Measurements from ENCODE around the gene VAV1.

The VAV1 gene, protein sequence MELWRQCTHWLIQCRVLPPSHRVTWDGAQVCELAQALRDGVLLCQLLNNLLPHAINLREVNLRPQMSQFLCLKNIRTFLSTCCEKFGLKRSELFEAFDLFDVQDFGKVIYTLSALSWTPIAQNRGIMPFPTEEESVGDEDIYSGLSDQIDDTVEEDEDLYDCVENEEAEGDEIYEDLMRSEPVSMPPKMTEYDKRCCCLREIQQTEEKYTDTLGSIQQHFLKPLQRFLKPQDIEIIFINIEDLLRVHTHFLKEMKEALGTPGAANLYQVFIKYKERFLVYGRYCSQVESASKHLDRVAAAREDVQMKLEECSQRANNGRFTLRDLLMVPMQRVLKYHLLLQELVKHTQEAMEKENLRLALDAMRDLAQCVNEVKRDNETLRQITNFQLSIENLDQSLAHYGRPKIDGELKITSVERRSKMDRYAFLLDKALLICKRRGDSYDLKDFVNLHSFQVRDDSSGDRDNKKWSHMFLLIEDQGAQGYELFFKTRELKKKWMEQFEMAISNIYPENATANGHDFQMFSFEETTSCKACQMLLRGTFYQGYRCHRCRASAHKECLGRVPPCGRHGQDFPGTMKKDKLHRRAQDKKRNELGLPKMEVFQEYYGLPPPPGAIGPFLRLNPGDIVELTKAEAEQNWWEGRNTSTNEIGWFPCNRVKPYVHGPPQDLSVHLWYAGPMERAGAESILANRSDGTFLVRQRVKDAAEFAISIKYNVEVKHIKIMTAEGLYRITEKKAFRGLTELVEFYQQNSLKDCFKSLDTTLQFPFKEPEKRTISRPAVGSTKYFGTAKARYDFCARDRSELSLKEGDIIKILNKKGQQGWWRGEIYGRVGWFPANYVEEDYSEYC

DNA sequence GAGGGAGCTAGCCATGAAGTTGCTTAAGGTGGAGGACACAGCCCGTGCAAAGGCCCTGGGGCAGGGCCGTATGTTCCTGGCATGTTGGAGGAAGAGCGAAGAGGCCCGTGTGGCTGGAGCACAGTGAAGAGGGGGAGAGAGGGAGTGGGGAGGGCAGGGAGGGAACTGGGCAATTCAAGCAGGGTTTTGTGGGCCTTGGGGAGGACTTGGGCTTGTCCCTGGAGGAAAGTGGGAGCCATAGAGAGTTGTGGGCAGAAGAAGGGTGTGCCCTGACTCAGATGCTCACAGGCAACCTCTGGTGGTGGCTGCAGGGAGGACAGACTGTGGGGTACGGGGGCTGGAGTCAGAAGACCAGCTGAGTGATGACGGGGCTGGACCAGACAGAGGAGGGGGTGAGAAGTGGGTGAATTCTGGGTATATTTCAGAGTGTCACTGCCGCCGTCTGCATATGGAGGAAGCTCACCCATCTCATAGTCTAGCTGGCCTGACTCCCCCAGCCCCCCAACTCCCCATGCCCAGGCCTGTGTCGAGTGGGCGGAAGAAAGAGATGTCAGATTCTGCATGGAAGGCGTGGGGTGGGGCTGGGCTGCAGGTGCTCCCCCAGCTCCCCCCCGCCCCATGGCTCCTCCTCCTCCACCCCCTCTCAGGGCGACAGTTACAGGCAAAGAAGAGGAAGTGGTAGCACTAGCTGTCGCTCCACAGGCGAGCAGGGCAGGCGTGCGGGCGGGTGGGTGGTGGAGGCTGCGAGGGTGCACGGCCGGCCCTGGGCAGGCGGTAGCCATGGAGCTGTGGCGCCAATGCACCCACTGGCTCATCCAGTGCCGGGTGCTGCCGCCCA lies at the start of gene VAV1:
Gene VAV1, plus strand, starts transcription at position 681 of the 838 bp plus-strand sequence. Its CDS starts 100 bp downstream, at position 781.
- no peak within 1 kb of the TSS for H3K4me3 ChIP-seq (ENCODE audit: low read length)
- no peaks in the 10 kb centered on the region for H3K9me3 ChIP-seq (ENCODE audit: low read length)
- peaks cover 12% of the 10 kb centered on the region for H3K27me3 ChIP-seq (ENCODE audit: insufficient read depth, low read length)
- no peak within 1 kb of the TSS for H2AFZ ChIP-seq (ENCODE audit: low read depth, low read length)
- no peaks in the 10 kb centered on the region for H3K4me1 ChIP-seq (ENCODE audit: insufficient read depth, low read length)
- no peaks in the 10 kb centered on the region for H3K36me3 ChIP-seq (ENCODE audit: insufficient read depth, low read length)

DNA sequence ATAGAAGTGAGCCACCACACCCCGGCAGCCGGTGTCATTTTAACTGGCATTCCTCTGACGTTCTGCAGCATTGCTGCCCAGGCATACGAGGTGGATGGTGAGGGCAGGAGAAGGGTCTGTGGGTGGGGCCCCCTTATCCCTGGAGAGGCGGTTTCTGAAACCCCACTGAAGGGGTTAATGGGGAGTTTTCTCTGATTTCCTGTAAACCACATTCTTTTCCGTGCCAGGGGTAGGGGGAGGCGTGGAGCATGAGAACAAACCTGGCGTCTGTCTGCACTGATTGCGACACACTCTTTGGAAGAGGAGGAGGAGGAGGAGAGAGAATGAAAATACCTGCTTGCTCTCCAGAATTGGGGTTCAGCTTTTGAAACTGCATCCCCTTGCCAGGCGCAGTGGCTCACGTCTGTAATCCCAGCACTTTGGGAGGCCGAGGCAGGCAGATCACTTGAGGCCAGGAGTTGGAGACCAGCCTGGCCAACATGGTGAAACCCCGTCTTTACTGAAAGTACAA lies 49.3 kb upstream of the VAV1 start:
- Histone ChIP-seq H2AFZ (ENCODE audit: low read depth, low read length) (no peak overlapping the region), H3K36me3 (ENCODE audit: insufficient read depth, low read length) (no peaks in the 10 kb centered on the region), H3K4me1 (ENCODE audit: insufficient read depth, low read length) (no peaks in the 10 kb centered on the region), H3K27me3 (ENCODE audit: insufficient read depth, low read length) (no peaks in the 10 kb centered on the region), H3K9me3 (ENCODE audit: low read length) (no peaks in the 10 kb centered on the region), H3K4me3 (ENCODE audit: low read length) (no peak overlapping the region)

DNA sequence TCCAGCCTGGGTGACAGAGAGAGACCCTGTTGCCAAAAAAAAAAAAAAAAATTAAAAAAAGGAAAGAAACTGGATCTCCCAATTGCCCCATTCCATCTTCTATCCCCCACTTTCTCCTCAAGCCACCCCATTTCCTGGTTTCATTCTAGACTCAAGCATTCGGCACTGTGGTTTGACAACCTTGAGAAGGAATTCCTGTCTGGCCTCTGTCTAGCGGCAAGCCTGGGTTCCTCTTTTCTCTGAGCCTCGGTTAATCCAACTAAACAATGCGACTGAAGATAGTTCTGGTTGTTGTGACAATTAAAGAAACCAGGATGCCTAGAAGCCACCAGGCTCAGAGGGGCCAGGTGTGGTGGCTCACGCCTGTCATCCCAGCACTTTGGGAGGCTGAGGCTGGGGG lies 48.8 kb upstream of the VAV1 start:
- no peaks in the 10 kb centered on the region for H3K27me3 ChIP-seq (ENCODE audit: insufficient read depth, low read length)

DNA sequence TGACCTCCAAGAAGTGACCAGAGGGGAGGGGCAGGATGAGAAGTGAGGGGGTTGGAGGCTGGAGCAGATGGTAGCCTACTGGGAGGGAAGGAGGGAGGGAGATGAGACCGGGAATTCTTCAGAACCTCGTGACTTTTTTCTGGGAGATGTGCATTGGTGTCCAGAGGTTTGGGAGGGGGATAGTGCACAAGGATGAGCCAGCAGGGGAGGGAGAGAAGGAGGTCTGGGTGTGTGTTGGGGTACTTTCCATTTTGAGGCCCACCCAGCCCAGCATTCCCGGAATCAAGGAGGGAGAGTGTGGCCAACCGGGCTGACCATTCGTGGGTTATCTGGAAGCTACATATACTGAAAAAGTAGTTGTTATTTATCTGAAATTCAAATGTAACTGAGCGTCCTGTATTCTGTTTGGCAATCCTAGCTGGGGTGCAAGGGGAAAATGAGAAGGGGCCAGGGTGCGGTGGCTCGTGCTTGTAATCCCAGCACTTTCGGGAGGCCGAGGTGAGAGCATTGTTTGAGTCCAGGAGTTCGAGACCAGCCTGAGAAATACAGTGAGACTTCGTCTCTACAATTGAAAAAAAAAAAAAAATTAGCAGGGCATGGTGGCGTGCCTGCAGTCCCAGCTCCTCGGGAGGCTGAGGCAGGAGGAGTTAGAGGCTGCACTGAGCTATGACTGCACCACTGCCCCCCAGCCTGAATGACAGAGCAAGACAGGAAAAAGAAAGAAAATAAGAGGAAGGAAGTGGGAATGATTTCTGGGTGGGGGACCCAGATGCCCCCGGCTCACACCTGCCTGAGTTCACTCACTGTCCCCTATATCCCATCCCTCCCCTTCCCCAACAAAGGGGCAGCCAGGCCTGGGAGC lies 47.6 kb upstream of the VAV1 start:
- no peak overlapping the region for H3K4me3 ChIP-seq (ENCODE audit: low read length)
- no peak overlapping the region for H2AFZ ChIP-seq (ENCODE audit: low read depth, low read length)
- H3K36me3 ChIP-seq (ENCODE audit: insufficient read depth, low read length) = no peaks in the 10 kb centered on the region
- no peaks in the 10 kb centered on the region for H3K4me1 ChIP-seq (ENCODE audit: insufficient read depth, low read length)
- H3K9me3 ChIP-seq (ENCODE audit: low read length) = no peaks in the 10 kb centered on the region
- H3K27me3 ChIP-seq (ENCODE audit: insufficient read depth, low read length) = no peaks in the 10 kb centered on the region

More for the DNA sequence above, 48.8 kb upstream of the VAV1 start:
- no peaks in the 10 kb centered on the region for H3K9me3 ChIP-seq (ENCODE audit: low read length)
- no peak overlapping the region for H3K4me3 ChIP-seq (ENCODE audit: low read length)
- no peak overlapping the region for H2AFZ ChIP-seq (ENCODE audit: low read depth, low read length)
- H3K36me3 ChIP-seq (ENCODE audit: insufficient read depth, low read length) = no peaks in the 10 kb centered on the region
- no peaks in the 10 kb centered on the region for H3K4me1 ChIP-seq (ENCODE audit: insufficient read depth, low read length)

DNA sequence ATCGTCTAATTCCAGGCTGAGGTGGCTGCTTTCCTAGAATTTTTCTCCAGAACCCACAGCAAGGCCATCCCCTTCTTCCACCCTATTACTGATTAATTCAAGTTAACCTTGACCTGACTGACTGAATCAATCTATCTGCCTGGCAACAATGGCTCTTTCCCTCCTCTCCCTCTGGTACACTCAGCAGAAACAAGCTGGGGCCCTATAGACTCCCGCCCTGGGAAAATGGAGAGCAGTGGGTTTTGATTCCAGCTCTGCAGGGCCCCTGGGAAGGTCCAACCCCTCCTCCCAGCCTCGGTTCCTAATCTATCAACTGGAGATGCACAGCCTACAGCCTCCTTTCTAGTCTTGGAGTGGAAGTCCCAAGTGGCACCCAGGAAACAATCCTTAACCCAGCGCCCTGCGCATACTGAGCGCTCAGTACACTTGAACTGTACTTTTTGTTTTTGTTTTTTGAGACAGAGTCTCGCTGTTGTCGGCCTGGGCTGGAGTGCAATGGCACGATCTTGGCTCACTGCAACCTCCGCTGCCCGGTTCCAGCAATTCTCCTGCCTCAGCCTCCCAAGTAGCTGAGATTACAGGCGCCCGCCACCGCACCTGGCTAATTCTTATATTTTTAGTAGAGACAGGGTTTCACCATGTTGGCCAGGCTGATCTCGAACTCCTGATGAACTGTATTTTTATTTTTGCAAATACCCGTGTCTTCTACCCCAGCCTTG lies 46.8 kb upstream of the VAV1 start:
- Histone ChIP-seq H3K9me3 (ENCODE audit: low read length) (no peaks in the 10 kb centered on the region), H3K27me3 (ENCODE audit: insufficient read depth, low read length) (no peaks in the 10 kb centered on the region), H3K4me1 (ENCODE audit: insufficient read depth, low read length) (no peaks in the 10 kb centered on the region), H3K36me3 (ENCODE audit: insufficient read depth, low read length) (no peaks in the 10 kb centered on the region), H2AFZ (ENCODE audit: low read depth, low read length) (no peak overlapping the region), H3K4me3 (ENCODE audit: low read length) (no peak overlapping the region)

DNA sequence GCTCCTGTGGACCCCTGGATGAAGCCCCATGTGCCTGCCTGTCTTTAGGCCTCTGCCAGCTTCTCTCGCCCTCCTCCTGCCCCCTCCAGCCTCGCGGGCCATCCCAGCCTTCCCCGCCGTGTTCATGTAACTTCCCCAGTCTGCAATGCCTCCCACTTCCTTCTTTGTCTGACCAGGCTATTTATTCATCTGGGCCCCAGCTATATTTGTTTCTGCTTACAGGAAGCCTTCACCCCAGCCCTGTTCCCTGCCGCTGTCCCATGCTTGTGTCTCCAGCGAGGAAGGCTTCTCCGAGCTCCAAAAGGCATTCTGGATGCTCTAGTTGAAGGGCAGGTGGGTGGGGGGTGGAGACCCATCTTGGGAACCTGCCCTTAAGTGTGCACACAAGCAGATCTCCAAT lies 44.2 kb upstream of the VAV1 start:
- Histone ChIP-seq H3K36me3 (ENCODE audit: insufficient read depth, low read length) (no peaks in the 10 kb centered on the region), H3K9me3 (ENCODE audit: low read length) (no peaks in the 10 kb centered on the region), H2AFZ (ENCODE audit: low read depth, low read length) (no peak overlapping the region), H3K4me3 (ENCODE audit: low read length) (no peak overlapping the region), H3K4me1 (ENCODE audit: insufficient read depth, low read length) (no peaks in the 10 kb centered on the region), H3K27me3 (ENCODE audit: insufficient read depth, low read length) (no peaks in the 10 kb centered on the region)

DNA sequence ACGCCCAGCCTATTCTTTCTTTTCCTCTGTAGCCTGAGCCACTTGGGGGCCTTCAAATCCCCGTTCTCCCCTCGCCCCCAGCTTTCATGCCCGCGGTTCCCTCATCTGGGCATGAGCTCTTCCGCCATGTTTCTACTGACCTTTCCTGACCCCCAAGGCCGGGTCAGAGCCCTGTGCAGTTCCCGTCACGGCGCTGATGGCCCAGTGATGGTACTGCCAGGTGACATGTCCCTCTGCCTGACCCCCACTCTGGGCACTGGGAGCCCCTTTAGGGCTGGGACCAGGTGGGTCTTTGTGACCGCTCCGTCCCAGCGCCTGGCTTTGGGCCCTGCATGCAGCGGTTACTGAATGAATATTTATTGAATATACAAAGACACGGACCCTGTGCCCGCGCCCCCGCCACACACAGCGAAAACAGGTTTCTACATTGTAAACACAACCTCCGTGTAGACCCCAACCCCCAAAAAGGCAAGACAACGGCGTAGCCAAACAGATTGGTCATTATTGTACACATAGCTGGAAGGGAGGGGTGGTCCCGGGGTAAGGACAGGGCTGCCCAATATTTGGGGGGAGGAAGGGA lies 42.8 kb upstream of the VAV1 start:
- Histone ChIP-seq H3K4me3 (ENCODE audit: low read length) (no peak overlapping the region), H3K9me3 (ENCODE audit: low read length) (no peaks in the 10 kb centered on the region)

DNA sequence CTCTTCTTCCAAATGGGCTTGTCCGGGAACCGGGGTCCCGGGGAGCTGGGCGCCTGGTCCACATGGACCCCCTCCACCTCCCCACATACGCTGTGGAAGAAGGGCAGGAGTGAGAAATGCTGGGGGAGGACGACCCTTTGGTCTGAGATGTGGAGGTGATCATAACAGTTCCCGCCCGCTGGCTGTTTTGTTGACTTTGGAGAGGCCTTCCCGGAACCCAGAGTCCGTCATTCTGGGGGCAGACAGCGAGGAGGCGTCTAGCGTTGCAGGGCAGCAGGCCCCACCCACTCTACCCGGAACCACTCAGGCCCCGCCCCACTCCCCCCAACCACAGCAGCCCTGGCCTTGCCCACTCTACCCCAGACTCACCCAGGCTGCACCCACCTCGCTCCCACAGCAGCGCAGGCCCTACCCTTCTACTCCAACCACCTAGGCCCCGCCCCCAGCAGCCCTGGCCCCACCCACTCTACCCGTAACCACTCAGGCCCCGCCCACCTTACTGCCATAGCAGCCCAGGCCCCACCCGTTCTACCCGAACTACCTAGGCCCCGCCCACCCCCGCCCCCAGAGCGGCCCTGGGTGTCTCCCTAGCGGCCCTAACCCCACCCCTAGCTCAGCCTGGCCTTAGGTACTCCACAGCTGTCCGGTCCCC lies 42.2 kb upstream of the VAV1 start:
- Histone ChIP-seq H3K36me3 (ENCODE audit: insufficient read depth, low read length) (no peaks in the 10 kb centered on the region), H3K9me3 (ENCODE audit: low read length) (no peaks in the 10 kb centered on the region), H2AFZ (ENCODE audit: low read depth, low read length) (no peak overlapping the region), H3K27me3 (ENCODE audit: insufficient read depth, low read length) (no peaks in the 10 kb centered on the region), H3K4me3 (ENCODE audit: low read length) (no peak overlapping the region), H3K4me1 (ENCODE audit: insufficient read depth, low read length) (no peaks in the 10 kb centered on the region)

More for the DNA sequence above, 42.8 kb upstream of the VAV1 start:
- Histone ChIP-seq H3K4me1 (ENCODE audit: insufficient read depth, low read length) (no peaks in the 10 kb centered on the region), H3K27me3 (ENCODE audit: insufficient read depth, low read length) (no peaks in the 10 kb centered on the region), H3K36me3 (ENCODE audit: insufficient read depth, low read length) (no peaks in the 10 kb centered on the region), H2AFZ (ENCODE audit: low read depth, low read length) (no peak overlapping the region)

DNA sequence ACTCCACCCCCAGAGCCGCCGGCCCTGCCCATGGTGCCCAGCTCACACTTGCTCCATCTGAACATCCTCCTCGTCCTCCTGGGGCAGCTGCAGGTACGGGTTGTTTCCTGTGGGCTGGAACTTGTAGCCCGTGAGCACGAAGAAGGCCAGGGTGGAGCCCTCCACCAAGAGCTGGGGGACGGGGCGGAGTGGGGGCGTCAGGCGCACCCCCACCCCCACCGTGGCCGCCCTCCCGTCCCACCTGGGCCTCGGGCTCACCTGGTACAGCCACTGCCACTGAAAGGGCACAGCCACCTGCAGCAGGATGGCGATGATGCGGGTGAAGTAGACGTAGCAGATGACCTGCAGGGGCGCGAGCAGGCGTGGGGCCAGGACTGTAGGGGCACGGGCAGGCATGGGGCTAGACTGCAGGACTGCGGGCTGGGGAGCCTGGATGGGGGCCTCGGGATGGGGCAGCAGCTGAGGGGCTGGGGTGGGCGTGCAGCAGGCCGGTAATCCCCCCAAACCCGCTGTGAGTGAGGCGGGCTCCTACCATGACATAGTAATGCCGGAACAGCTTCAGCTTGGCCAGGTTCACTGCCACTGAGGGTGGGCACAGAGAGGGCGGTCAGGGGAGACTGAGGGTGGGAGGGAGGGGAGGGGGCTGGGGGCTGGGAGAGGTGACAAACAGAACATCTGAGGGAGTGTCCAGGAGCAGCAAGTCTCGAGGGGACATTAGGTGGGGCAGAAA lies 41.4 kb upstream of the VAV1 start:
- no peak overlapping the region for H2AFZ ChIP-seq (ENCODE audit: low read depth, low read length)
- H3K9me3 ChIP-seq (ENCODE audit: low read length) = no peaks in the 10 kb centered on the region
- no peaks in the 10 kb centered on the region for H3K27me3 ChIP-seq (ENCODE audit: insufficient read depth, low read length)
- H3K36me3 ChIP-seq (ENCODE audit: insufficient read depth, low read length) = no peaks in the 10 kb centered on the region
- peaks cover 5% of the 10 kb centered on the region for H3K4me1 ChIP-seq (ENCODE audit: insufficient read depth, low read length)
- no peak overlapping the region for H3K4me3 ChIP-seq (ENCODE audit: low read length)

DNA sequence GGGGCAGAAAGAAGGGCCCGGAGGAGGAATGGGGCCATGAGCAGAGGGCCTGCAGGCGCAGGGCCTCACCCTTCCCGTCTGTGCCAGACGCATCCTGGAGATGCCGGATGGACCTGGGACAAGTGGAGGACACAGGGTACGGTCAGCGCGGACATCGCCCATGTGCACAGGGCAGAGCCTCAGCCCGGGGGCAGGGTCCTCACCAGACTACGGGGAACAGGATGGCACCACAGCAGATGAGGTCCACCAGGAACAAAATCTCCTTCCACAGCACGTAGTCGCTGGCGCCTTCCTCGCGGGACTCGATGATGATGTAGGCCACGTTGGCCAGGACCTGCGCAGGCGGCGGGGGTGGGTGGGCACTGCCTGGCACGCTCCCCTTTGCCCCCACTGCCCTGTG lies 40.7 kb upstream of the VAV1 start:
- no peaks in the 10 kb centered on the region for H3K36me3 ChIP-seq (ENCODE audit: insufficient read depth, low read length)
- H3K4me1 ChIP-seq (ENCODE audit: insufficient read depth, low read length) = peaks cover 5% of the 10 kb centered on the region
- no peak overlapping the region for H2AFZ ChIP-seq (ENCODE audit: low read depth, low read length)
- H3K4me3 ChIP-seq (ENCODE audit: low read length) = no peak overlapping the region
- no peaks in the 10 kb centered on the region for H3K27me3 ChIP-seq (ENCODE audit: insufficient read depth, low read length)
- H3K9me3 ChIP-seq (ENCODE audit: low read length) = no peaks in the 10 kb centered on the region

Data from neuron (in vitro differentiated cells).